Measurements from ENCODE around the gene FTH1. TPM values are rescaled to one million over a fixed set of nuclear protein-coding genes. Genes with fewer than 3 reads are reported as not detected.

The FTH1 gene
- total RNA-seq, 1 donor from 2014 or later = 1,419 TPM

GRCh38 chr11:62001450-62002191 lies 34.2 kb upstream of the FTH1 start:
- DNase-seq (ENCODE audit: low spot score in 2 of 2, unreplicated experiment in 2 of 2) = no peak
- Mint-ChIP-seq H3K36me3 (peaks cover 15% of the 10 kb centered on the region), H3K27ac (peak overlapping the region; percentile 11), H3K27me3 (ENCODE audit: low read depth) (no peaks in the 10 kb centered on the region), H3K4me3 (no peak overlapping the region), H3K4me1 (peaks cover 5% of the 10 kb centered on the region), H3K9me3 (peaks cover 12% of the 10 kb centered on the region)
- TF ChIP-seq, protein P1, sequence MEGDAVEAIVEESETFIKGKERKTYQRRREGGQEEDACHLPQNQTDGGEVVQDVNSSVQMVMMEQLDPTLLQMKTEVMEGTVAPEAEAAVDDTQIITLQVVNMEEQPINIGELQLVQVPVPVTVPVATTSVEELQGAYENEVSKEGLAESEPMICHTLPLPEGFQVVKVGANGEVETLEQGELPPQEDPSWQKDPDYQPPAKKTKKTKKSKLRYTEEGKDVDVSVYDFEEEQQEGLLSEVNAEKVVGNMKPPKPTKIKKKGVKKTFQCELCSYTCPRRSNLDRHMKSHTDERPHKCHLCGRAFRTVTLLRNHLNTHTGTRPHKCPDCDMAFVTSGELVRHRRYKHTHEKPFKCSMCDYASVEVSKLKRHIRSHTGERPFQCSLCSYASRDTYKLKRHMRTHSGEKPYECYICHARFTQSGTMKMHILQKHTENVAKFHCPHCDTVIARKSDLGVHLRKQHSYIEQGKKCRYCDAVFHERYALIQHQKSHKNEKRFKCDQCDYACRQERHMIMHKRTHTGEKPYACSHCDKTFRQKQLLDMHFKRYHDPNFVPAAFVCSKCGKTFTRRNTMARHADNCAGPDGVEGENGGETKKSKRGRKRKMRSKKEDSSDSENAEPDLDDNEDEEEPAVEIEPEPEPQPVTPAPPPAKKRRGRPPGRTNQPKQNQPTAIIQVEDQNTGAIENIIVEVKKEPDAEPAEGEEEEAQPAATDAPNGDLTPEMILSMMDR (IDR thresholded peaks at IDR 0.05; ENCODE audit: unreplicated experiment) = no peak

DNA sequence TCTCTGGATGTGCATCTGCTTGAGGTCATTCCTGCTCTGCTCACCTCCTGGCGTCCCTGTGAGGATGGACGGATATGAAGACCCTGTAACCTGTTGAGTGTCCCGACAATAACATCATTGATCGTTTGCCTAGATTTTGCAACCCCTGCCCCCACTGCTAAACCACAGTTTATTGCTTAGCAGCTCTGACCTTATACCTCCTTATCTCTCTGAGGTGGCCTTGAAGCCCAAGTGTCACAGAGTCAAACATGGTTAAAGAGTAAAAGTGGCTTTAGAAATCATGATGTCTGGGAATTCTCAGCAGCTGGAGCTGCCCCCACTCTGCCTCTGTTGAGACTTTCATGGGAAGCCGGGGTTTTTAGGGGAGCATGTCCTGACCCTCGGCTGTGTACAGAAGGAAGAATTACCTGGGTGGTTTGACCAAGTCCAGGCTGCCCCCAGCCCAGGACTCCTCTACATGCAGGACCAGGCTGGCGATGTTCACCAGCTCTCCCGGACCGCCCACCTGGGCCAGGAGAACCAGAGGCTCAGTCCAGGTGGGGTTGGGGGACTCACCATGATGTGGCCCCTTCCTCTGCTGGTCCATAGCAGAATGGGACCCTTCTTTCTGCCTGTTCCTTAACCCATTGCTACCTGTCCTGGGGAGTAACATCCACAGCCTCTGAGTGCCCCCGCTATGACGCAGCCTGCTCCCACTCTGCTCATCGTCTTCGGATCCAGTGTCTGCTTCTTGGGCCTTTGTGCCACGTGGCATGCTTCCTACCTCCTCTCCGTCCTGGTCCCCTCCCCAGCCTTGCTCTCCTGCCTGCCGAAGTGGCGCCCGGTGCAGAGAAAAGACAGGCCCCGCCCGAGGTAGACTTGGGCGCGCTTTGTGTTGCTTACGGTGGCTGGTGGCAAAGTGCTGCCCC lies 33.4 kb upstream of the FTH1 start:
- peaks cover 15% of the 10 kb centered on the region for H3K36me3 Mint-ChIP-seq
- TF ChIP-seq, protein P1 (IDR thresholded peaks at IDR 0.05; ENCODE audit: unreplicated experiment) = no peak
- H3K4me1 Mint-ChIP-seq = peaks cover 5% of the 10 kb centered on the region
- no peak for DNase-seq (ENCODE audit: low spot score in 2 of 2, unreplicated experiment in 2 of 2)
- H3K4me3 Mint-ChIP-seq = no peak overlapping the region
- H3K9me3 Mint-ChIP-seq = peaks cover 12% of the 10 kb centered on the region
- H3K27me3 Mint-ChIP-seq (ENCODE audit: low read depth) = no peaks in the 10 kb centered on the region
- H3K27ac Mint-ChIP-seq = no peak overlapping the region

DNA sequence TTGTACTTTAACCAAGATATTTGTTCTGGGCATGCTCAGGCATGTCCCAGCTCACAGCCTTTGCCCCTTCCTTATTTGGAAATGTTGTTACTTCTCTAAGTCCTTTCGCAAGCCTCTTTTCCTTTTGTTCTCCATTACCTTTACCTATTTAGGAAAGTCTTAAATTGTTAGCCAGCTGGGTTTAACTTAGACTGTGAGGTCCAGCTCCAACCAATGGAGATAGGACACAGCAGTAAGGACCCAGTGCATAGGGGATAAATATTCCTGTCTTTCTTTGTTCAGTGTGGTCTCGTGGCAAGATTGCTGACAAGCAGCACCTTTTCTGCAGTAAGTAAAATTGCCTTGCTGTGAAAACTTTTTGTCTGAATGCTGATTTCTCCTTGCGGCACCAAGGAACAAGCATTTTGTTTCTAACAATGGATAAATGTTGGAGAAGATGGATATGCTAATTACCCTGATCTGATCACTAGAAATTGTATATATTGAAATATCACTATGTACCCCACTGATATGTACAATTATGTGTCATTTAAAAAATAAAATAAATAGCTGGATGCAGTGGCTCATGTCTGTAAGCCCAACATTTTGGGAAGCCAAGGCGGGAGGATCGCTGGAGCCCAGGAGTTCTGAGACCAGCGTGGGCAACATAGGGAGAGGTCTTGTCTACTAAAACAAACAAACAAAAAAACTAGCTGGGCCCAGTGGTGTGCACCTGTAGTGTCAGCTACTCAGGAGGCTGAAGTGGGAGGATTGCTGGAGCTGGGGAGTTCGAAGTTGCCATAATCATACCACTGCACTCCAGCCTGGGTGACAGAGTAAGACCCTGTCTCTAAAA lies 31.9 kb upstream of the FTH1 start:
- Mint-ChIP-seq H3K27ac (no peak overlapping the region), H3K36me3 (peaks cover 15% of the 10 kb centered on the region), H3K4me3 (no peak overlapping the region), H3K9me3 (peaks cover 12% of the 10 kb centered on the region), H3K4me1 (peaks cover 5% of the 10 kb centered on the region), H3K27me3 (ENCODE audit: low read depth) (no peaks in the 10 kb centered on the region)
- TF ChIP-seq, protein P1 (IDR thresholded peaks at IDR 0.05; ENCODE audit: unreplicated experiment) = no peak
- DNase-seq (ENCODE audit: low spot score in 2 of 2, unreplicated experiment in 2 of 2) = no peak

- Mint-ChIP-seq H3K36me3 (peaks cover 18% of the 10 kb centered on the region), H3K4me3 (no peak overlapping the region), H3K27ac (no peak overlapping the region), H3K9me3 (peaks cover 16% of the 10 kb centered on the region), H3K27me3 (ENCODE audit: low read depth) (no peaks in the 10 kb centered on the region), H3K4me1 (peaks cover 5% of the 10 kb centered on the region)
- no peak for DNase-seq (ENCODE audit: low spot score in 2 of 2, unreplicated experiment in 2 of 2)
- TF ChIP-seq, protein P1 (IDR thresholded peaks at IDR 0.05; ENCODE audit: unreplicated experiment) = no peak
Measured at GRCh38 chr11:61996933-61997332, 29.5 kb upstream of the FTH1 start.

- no peak overlapping the region for H3K4me3 Mint-ChIP-seq
- peaks cover 17% of the 10 kb centered on the region for H3K36me3 Mint-ChIP-seq
- H3K27me3 Mint-ChIP-seq (ENCODE audit: low read depth) = no peaks in the 10 kb centered on the region
- TF ChIP-seq, protein P1 (IDR thresholded peaks at IDR 0.05; ENCODE audit: unreplicated experiment) = no peak
- DNase-seq (ENCODE audit: low spot score in 2 of 2, unreplicated experiment in 2 of 2) = no peak
- no peaks in the 10 kb centered on the region for H3K4me1 Mint-ChIP-seq
- peaks cover 27% of the 10 kb centered on the region for H3K9me3 Mint-ChIP-seq
- peak overlapping the region; percentile 14 for H3K27ac Mint-ChIP-seq
Measured at GRCh38 chr11:61994981-61995380, 27.5 kb upstream of the FTH1 start.
